NCI-H187 (cell line): Measurements from ENCODE around the gene GALNTL6.
"Not testable (repeated sequence)": the region's sequence is repeated elsewhere in the genome, so short reads cannot be mapped to it uniquely, and the experiment has no call there.

Source experiments
- DNase-seq, 2 experiments: peaks; one replicate each; lab custom pipeline; 2025; lab: John Stamatoyannopoulos, UW

The GALNTL6 gene

DNA sequence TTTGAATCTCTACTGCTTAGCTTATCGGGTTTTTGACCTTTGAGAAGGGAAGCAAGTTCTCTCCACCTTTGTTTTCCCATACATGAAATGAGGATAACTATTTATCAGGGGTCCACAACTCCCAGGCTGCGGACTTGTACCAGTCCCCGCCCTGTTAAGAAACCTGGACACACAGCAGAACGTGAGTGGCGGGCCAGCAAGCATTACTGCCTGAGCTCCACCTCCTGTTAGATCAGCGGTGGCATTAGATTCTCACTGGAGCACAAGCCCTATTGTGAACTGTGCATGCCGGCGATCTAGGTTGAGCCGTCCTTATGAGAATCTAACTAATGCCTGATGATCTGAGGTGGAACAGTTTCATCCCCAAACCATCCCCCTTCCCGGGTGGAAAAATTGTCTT lies 579.5 kb downstream of the GALNTL6 start:
- DNase-seq = no peak

DNA sequence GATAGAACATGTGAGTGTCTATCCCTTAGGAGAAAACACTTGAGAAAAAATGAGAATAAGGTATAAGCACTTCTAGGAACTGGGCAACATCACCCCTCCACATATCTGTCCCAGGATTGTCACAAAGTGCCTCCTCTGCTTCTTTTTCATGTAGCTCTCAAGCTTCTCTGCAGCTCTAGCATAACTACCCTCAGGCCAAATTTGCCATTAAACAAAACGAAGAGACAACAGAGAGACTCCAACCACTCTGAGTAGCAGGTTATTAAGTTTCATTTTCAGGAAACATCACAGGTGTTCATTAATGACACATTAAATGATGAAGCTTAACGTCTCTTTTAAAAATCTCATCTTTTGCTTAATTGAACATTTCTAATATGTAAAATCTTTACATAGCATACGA lies 580.0 kb downstream of the GALNTL6 start:
- no peak for DNase-seq

GRCh38 chr4:172404676-172405075 lies 591.5 kb downstream of the GALNTL6 start:
- no peak for DNase-seq

- DNase-seq = no peak
Measured at GRCh38 chr4:172410363-172410762, 597.2 kb downstream of the GALNTL6 start.

- no peak for DNase-seq
Measured at GRCh38 chr4:172411149-172411548, 597.9 kb downstream of the GALNTL6 start.

GRCh38 chr4:172412851-172413580 lies 599.8 kb downstream of the GALNTL6 start:
- DNase-seq = no peak

DNA sequence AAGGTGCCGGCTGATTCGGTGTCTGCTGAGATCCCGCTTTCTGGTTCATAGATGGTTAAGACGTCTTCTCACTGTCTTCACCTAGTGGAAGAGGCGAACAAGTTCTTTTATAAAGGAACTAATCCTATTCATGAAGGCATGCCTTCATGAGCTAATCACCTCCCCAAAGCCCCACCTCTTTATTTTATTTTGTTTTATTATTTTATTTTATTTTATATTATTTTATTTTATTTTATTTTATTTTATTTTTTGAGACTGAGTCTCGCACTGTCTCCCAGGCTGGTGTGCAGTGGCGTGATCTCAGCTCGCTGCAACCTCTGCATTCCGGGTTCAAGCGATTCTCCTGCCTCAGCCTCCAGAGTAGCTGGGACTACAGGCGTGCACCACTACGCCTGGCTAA lies 615.8 kb downstream of the GALNTL6 start:
- not testable (repeated sequence) for DNase-seq

GRCh38 chr4:172480471-172480870 lies 667.3 kb downstream of the GALNTL6 start:
- DNase-seq = no peak

DNA sequence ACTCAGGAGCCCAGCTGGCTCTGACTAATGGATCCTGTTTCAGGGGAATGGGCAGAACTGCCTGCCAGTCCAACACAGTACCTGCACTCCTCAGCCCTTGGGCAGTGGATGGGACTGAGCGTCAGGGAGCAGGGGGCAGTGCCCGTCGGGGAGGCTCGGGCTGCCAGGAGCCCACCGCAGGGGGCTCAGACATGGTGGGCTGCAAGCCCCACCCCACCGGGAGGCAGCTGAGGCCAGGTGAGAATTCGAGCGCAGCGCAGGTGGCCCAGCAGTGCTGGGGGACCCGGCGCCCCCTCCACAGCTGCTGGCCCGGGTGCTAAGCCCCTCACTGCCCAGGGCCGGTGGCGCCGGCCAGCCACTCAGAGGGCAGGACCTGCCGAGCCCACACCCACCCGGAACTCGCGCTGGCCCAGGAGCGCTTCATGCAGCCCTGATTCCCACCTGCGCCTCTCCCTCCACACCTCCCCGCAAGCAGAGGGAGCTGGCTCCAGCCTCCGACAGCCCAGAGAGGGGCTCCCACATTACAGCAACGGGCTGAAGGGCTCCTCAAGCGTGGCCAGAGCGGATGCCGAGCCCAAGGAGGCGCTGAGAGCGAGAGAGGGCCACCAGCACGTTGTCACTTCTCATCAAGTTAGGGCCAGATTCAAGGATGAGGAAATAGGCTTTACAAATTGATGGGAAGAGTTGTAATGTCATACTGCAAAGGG lies 668.8 kb downstream of the GALNTL6 start:
- DNase-seq = no peak

- no peak for DNase-seq
Measured at GRCh38 chr4:172485007-172485406, 671.8 kb downstream of the GALNTL6 start.

DNA sequence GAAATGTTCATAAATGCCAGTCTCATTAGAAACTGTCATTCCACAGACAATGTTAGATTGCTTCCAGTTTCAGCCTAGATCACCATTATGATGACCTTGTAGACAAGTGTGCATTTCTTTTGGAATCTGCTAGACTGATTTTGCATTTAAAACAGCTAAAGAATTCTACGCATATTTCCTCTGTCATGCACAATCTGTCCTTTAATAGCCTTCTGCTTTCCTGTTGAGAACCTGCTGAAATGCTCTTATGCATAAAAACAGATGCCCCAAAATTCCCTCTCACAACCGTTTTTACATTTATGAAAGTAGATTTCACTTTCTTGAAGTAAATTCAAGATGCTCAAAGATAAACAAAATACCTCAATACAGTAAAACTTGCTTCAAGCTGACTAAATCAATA lies 673.3 kb downstream of the GALNTL6 start:
- no peak for DNase-seq

DNA sequence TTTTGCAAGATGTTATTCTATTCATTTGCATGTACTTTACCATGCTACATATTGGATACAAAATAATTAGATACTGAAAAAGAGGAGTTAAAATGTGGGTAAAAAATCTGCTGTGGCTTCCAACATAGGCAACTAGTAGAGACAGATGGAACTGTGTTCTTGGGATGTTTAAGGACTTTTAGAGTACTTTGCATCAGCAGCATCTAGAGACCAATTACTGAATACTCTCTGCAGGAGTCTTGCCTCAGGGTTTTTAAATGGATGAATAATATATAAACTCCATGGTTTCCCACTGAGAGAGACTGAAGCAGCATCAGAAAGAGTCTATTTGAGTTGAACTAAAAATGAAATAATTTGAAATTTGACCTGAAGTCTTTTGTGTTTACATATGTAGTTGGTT lies 676.7 kb downstream of the GALNTL6 start:
- no peak for DNase-seq

GRCh38 chr4:172495769-172496168 lies 682.6 kb downstream of the GALNTL6 start:
- no peak for DNase-seq

- DNase-seq = no peak
Measured at GRCh38 chr4:172497321-172497720, 684.1 kb downstream of the GALNTL6 start.

GRCh38 chr4:172514011-172514410 lies 700.8 kb downstream of the GALNTL6 start:
- no peak for DNase-seq

DNA sequence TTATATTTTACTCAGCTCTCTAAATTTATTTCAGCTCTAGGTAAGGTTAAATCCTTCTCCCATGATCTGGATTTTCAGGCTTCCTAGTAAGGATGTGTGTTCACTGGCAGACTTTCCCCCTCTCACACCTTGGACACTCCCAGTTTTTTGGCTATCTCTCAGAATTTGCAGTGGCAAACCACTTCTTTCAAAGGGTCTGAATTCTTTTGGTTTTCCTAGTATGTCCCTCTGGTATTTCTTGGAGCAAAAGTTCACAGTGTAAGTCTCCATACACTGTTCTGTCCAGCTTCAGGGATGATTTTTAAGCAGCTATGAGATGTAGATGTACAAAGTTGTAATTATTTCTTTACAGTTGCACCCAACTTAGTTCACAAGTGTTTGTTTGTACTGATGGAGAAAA lies 701.6 kb downstream of the GALNTL6 start:
- no peak for DNase-seq

GRCh38 chr4:172515266-172515879 lies 702.2 kb downstream of the GALNTL6 start:
- DNase-seq = no peak

GRCh38 chr4:172517391-172517790 lies 704.2 kb downstream of the GALNTL6 start:
- DNase-seq = peak in 1 of 2 experiments; percentile 22

DNA sequence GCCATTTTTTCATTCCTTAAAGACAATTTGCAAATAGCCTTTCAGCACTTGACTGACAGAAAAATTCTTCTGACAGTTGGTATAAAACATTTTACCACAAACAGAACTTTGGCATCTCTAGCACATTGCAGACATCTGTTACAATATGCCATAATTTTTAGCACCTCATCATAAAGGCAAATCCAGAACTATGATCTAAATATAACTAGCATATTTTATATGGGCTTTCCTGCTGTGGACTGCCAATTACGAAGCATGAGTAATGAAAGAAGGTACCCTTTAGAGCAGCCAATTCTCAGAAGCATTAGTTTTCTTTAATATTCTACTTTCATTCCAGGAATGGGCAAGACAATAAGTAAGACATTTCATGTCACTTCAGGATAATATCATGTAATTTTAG lies 708.0 kb downstream of the GALNTL6 start:
- no peak for DNase-seq

DNA sequence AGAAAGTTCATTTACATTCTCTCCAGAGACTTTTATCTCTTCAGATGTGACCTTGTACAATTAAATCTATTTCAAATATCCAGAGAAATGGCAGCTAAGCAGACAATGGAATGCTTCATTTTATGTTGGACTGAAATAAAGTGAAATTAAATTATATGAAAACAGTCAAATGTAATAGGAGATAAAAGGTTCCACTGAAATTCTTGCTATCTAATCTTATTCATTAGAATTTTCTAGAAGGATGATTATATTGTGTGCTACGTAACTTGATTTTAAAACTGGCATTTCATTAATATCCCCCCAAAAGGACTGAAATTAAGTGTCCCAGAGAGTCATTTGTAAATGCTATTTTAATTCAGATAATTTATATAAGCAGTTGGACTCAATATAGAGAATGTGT lies 708.5 kb downstream of the GALNTL6 start:
- no peak for DNase-seq

DNA sequence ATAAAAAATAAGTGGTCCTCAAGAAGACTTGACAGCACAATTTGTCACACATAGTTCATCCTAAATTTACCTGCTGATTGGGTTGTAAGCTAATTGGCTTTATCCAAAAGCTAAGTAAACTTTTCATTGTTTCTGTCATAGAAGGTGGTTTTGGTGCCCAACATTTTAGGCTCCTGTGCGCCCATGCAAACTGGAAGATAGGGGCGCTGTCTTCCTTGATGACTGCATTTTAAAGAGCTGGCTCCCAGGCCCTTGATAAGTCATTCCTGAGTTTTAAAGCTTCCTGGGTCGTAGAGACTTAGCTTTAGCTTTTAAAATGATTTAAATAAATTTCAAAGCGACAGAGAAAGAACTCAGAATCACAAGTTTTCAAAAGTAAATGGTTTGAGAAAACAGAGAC lies 730.0 kb downstream of the GALNTL6 start:
- no peak for DNase-seq

GRCh38 chr4:172546782-172547181 lies 733.6 kb downstream of the GALNTL6 start:
- no peak for DNase-seq

- peak; percentile 32 to 79 for DNase-seq
Measured at GRCh38 chr4:172547724-172548123, 734.5 kb downstream of the GALNTL6 start.
